GM13977 (cell line): ENCODE data around the gene TP53I11.

Experiments used
- DNase-seq: peaks from one replicate; pipeline ENCODE4 v3.0.0; 2012; ENCODE audit warnings: low spot score
- in situ Hi-C: fragments of 300-500 bp; cut with MboI; formaldehyde crosslinking; loops from one replicate; pipeline ENCODE4 v1.12.0; 2022; ENCODE audit warnings: low sequenced_read_pairs, low pct_unique_long_range_greater_than_20kb, mixed read lengths, inconsistent platforms; ENCODE audit not compliant: unreplicated experiment
- TF ChIP-seq, protein P1 (sequence below): IDR thresholded peaks from 2 replicates; pipeline ENCODE4 v1.5.1; 2012; ENCODE audit warnings: mild to moderate bottlenecking, control low read depth; ENCODE audit not compliant: insufficient read depth; ENCODE audit errors: extremely low read depth, missing control alignments

Gene TP53I11

DNA sequence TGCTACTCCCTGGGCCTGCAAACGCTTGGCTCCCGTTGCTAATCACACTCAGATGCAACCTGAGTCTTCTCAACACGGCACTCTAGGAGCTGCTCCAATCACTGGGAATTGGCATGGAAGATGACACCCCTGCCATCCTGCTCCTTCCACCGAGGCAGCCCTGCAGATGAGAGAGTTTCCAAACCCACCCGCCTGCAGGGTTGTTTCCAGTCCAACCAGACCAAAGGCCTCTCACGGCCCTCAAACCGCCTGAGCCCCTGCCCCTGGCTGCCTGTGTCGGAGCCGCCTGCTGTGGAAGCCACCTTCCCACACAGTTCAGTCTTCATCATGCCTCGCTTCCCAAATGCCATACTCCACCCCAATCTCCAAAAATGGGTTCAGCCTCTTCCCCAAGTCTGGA lies 36.8 kb upstream of the TP53I11 start:
- TF ChIP-seq, protein P1, sequence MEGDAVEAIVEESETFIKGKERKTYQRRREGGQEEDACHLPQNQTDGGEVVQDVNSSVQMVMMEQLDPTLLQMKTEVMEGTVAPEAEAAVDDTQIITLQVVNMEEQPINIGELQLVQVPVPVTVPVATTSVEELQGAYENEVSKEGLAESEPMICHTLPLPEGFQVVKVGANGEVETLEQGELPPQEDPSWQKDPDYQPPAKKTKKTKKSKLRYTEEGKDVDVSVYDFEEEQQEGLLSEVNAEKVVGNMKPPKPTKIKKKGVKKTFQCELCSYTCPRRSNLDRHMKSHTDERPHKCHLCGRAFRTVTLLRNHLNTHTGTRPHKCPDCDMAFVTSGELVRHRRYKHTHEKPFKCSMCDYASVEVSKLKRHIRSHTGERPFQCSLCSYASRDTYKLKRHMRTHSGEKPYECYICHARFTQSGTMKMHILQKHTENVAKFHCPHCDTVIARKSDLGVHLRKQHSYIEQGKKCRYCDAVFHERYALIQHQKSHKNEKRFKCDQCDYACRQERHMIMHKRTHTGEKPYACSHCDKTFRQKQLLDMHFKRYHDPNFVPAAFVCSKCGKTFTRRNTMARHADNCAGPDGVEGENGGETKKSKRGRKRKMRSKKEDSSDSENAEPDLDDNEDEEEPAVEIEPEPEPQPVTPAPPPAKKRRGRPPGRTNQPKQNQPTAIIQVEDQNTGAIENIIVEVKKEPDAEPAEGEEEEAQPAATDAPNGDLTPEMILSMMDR, result no peak
- DNase-seq, result no peak
- in situ Hi-C loops, result no loop called here

DNA sequence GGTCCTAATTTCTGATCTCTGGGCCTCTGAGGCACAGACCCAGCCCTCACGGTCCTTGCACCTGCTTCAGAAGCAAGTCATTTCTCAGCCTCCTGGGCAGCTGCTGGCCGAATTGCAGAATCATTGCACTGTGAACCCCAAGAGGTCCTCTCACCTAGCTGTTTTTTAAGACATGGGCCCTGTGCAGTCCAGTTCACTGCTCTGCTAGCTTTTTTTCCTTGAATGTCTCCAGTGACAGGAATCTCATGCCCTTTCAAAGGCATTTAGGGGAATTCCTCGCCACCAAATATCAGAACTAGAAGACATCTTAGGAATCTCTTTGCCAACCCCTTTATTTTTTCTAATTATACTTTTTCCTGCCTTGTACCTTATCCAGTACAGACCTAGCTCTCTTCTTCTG lies 35.6 kb upstream of the TP53I11 start:
- no peak for DNase-seq
- in situ Hi-C loops, result no loop called here

DNA sequence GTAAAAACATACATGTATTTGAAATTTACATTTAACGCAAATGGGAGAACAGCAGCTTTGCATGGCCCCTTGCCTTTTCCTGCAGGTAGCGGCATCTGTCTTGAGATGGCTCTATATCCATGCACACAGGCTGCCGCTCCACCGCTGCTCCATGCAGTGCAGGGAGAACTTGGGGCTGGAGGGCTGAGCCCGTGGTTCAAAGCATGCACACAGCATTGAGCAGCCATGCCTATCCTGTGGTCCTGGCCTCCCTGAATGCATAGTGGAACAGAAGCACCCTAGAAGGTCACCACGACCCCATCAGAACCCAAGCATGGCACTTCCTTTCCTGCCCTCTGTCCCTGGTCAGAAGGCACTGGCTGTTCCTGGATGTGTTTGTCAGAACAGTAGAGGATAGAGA lies 35.0 kb upstream of the TP53I11 start:
- DNase-seq, result no peak
- in situ Hi-C loops, result no loop called here
- TF ChIP-seq, protein P1, result no peak

More for the DNA sequence above, 35.6 kb upstream of the TP53I11 start:
- TF ChIP-seq, protein P1, result no peak

DNA sequence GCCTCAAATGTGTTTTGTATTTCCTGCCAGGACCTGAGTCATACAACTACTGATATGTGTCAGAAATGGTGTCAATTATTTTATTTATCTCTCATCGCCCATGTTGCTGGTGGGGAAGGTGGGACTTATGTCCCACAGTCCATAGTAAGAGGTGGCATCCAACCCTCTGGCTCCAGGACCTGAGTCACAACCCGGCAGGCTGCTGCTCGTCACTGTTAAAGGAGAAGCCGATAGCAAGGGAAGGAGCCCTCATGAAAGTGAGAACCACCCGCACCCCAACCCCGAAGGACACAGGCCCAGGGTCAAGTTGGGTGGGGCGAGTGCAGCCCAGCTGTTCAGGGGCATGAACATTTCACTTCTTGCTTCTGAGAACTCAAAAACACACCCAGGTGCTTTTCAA lies 33.1 kb upstream of the TP53I11 start:
- DNase-seq, result no peak
- in situ Hi-C loops, result no loop called here
- TF ChIP-seq, protein P1, result no peak

DNA sequence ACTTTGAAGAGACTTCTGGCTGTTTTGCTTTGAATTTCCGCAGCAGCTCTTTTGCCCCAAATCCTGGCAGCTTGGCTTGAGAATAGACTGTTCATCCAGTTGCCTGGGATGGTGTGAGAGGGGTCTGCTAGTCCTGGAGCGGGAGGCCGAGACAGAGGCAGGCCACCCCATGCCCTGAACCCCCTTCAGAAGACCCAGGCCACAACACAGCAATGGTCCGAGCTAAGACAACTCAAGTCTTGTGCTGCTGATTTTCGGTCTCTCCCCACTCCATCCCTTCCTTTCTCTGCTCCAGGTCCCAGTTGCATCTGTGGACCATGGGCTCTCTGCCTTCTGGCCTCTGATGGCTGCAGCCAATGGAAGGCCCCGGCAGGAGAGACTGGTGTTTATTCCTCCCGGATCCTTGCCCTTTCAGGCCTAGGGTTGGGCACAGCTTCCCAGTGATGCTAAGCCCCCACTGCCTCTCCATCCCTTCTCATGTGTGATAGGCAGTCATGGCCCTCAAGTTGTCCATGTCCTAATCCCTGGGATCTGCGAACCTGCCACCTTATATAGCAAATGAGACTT lies 31.9 kb upstream of the TP53I11 start:
- DNase-seq, result no peak
- TF ChIP-seq, protein P1, result no peak
- in situ Hi-C loops, result no loop called here

DNA sequence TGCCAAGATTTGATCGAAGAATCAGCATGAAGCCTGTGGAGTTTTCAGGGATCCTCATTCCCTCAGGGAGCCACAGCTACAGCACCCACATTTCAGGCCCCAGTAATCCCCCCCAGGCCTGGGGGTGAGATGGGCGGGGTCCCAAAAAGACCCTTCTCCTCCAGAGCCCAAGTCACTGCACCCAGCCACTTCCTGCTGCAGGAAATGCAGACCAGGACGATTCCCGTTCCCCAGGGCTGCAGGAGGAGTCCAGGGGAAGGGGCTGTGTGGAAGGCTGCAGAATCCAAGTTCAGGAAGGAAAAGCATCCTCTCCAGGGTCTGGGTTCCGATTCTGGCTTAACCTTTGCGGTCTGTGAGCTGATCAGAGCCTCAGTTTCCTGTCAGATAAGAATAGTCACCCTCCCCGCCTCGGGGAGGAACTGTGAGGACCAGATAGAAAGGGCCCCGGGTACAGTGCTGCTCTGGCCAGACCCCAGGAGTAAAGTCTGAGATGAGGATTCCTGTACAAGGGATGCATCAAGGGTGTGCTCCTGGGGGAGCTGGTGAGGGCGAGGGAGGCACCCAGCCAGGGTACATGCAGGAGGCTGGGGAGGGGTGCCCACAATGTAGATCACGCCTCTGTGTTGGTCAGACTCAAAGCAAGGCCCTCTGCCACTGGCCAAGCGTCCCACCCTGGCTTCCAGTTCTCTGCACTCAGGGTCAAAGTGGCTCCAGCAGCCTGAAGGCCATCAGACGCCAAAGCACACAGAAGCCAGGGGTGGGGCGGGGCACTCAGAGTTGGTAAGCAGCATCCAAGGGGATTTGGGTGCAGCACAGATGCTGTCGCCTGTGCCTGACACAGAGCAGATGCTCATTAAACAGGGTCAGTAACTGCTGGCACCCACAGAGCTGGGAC lies 30.1 kb upstream of the TP53I11 start:
- no peak for DNase-seq
- in situ Hi-C loops, result no loop called here
- TF ChIP-seq, protein P1, result no peak
